ENCODE results near the gene HERPUD1. TPM values are rescaled to one million over a fixed set of nuclear protein-coding genes. Genes with fewer than 3 reads are reported as not detected.

The HERPUD1 gene
- total and polyA plus RNA-seq, 2 of the 8 experiments (the other 6 are each of a cell fraction or from before 2014, with no cell fraction given), result 23.3 to 34.7 TPM

DNA sequence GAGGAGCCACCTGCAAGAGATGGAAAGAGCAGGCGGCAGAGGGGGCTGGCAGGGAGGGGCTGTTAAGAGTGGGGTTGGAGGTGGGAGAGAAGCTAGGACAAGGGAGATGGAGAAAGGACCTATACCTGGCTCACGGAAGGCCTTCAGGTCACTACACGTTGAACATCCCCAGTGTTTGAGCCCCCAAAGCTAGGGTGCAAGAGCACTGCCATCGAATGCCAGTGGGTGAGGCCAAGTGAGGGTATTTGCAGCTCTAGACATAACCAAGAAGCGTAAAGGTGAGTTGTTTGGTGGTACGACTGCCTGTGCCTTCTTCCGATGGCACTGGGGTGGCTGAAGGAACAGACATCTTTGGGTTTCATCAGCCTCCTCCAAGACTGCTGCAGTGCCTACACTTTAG is 17.0 kb upstream of the HERPUD1 start (continued):
- TF ChIP-seq, protein P1, sequence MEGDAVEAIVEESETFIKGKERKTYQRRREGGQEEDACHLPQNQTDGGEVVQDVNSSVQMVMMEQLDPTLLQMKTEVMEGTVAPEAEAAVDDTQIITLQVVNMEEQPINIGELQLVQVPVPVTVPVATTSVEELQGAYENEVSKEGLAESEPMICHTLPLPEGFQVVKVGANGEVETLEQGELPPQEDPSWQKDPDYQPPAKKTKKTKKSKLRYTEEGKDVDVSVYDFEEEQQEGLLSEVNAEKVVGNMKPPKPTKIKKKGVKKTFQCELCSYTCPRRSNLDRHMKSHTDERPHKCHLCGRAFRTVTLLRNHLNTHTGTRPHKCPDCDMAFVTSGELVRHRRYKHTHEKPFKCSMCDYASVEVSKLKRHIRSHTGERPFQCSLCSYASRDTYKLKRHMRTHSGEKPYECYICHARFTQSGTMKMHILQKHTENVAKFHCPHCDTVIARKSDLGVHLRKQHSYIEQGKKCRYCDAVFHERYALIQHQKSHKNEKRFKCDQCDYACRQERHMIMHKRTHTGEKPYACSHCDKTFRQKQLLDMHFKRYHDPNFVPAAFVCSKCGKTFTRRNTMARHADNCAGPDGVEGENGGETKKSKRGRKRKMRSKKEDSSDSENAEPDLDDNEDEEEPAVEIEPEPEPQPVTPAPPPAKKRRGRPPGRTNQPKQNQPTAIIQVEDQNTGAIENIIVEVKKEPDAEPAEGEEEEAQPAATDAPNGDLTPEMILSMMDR (IDR thresholded peaks at IDR 0.05; ENCODE audit: control extremely low read depth in 1 of 3, insufficient read depth in 1 of 3, low read depth in 1 of 3, low read length in 3 of 3), result no peak
- TF ChIP-seq TBP (IDR thresholded peaks at IDR 0.05; ENCODE audit: low read depth, low read length) (no peak), RFX5 (IDR thresholded peaks at IDR 0.05; ENCODE audit: borderline replicate concordance, low read depth, low read length) (no peak)
- TF ChIP-seq, protein P2, sequence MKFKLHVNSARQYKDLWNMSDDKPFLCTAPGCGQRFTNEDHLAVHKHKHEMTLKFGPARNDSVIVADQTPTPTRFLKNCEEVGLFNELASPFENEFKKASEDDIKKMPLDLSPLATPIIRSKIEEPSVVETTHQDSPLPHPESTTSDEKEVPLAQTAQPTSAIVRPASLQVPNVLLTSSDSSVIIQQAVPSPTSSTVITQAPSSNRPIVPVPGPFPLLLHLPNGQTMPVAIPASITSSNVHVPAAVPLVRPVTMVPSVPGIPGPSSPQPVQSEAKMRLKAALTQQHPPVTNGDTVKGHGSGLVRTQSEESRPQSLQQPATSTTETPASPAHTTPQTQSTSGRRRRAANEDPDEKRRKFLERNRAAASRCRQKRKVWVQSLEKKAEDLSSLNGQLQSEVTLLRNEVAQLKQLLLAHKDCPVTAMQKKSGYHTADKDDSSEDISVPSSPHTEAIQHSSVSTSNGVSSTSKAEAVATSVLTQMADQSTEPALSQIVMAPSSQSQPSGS (IDR thresholded peaks at IDR 0.05; ENCODE audit: low read length), result no peak
